Coronary artery (tissue), 2 donors: ENCODE measurements around the gene TBC1D9B.

ENCODE experiments used
- DNase-seq: peaks from one replicate; pipeline ENCODE4 v3.0.0-alpha.2; 2017; ENCODE audit warnings: low spot score
- H3K27ac ChIP-seq, 2 donors: fragments of 200-600 bp; sonication (generic); one replicate each; pipeline ENCODE4 v1.5.1; 2016 to 2019
- H3K4me3 ChIP-seq: fragments of 200-600 bp; sonication (generic); 2 replicates; pipeline ENCODE4 v1.5.1; 2016; ENCODE audit warnings: mild to moderate bottlenecking, moderate library complexity
- CTCF ChIP-seq: fragments of 200-600 bp; sonication (generic); IDR thresholded peaks from one replicate; pipeline ENCODE4 v1.5.1; 2019; ENCODE audit warnings: antibody characterized with exemption

TBC1D9B gene

GRCh38 chr5:179820483-179821297 lies 87.0 kb downstream of the TBC1D9B start, which contains the start of gene SQSTM1:
SQSTM1 (plus strand) TSS chr5:179820905; CDS start chr5:179820937, 32 bp downstream.
- DNase-seq = peak; percentile 89
- Histone ChIP-seq H3K27ac (peak within 1 kb of the TSS; percentile 100), H3K4me3 (peak within 1 kb of the TSS; percentile 96)
- no peak for TF ChIP-seq CTCF

- H3K27ac ChIP-seq = peak overlapping the region; percentile 100
- DNase-seq = no peak
- H3K4me3 ChIP-seq = peak overlapping the region; percentile 96
- TF ChIP-seq CTCF = no peak
These were observed 87.6 kb downstream of the TBC1D9B start for GRCh38 chr5:179820127-179820482.

GRCh38 chr5:179819296-179820126 lies 88.2 kb downstream of the TBC1D9B start:
- H3K27ac ChIP-seq = peak overlapping the region; percentile 100
- DNase-seq = no peak
- TF ChIP-seq CTCF = no peak
- H3K4me3 ChIP-seq = peak overlapping the region; percentile 96

GRCh38 chr5:179818746-179819295 lies 88.9 kb downstream of the TBC1D9B start:
- no peak for TF ChIP-seq CTCF
- peak overlapping the region; percentile 100 for H3K27ac ChIP-seq
- peak overlapping the region; percentile 96 for H3K4me3 ChIP-seq
- DNase-seq = peak; percentile 96

- DNase-seq = no peak
- H3K27ac ChIP-seq = peak overlapping the region; percentile 100
- TF ChIP-seq CTCF = no peak
- peak overlapping the region; percentile 96 for H3K4me3 ChIP-seq
These were observed 89.6 kb downstream of the TBC1D9B start for GRCh38 chr5:179817890-179818745.

GRCh38 chr5:179817470-179817840 lies 90.2 kb downstream of the TBC1D9B start:
- no peak for TF ChIP-seq CTCF
- Histone ChIP-seq H3K27ac (peak overlapping the region; percentile 47 to 55), H3K4me3 (peak overlapping the region; percentile 75)
- DNase-seq = no peak
